ENCODE results near the gene EMSY. TPM values are rescaled to one million over a fixed set of nuclear protein-coding genes. Genes with fewer than 3 reads are reported as not detected.

EMSY gene
- total RNA-seq, 4 donors from 2014 or later = 29.0 to 39.8 (median 37.5) TPM

GRCh38 chr11:76589477-76589876, 144.7 kb downstream of the EMSY start:
- TF ChIP-seq POLR2AphosphoS5 (IDR thresholded peaks at IDR 0.05) = no peak
- TF ChIP-seq CTCF (IDR thresholded peaks at IDR 0.05) = no peak
- no peak for TF ChIP-seq EP300 (IDR thresholded peaks at IDR 0.05)
- Histone ChIP-seq H3K4me1 (peaks cover 0 to 10% (median 0%) of the 10 kb centered on the region in 3 donors), H3K27me3 (no peaks in the 10 kb centered on the region), H3K27ac (peak overlapping the region in 2 of 4 donors; percentile 65 to 70), H3K36me3 (no peaks in the 10 kb centered on the region), H3K4me3 (no peak overlapping the region), H3K9me3 (no peaks in the 10 kb centered on the region)
- no peak for ATAC-seq
- WGBS, 2 donors (ENCODE audit: low coverage in 1 of 2) = 80 to 94% methylated on average over 1 to 3 of the region's 10 CpGs

- 73 to 80% methylated on average over 2 to 3 of the region's 9 CpGs for WGBS, 2 donors (ENCODE audit: low coverage in 1 of 2)
- no peaks in the 10 kb centered on the region for H3K27me3 ChIP-seq
- TF ChIP-seq POLR2AphosphoS5 (IDR thresholded peaks at IDR 0.05) (no peak), CTCF (IDR thresholded peaks at IDR 0.05) (no peak), EP300 (IDR thresholded peaks at IDR 0.05) (no peak), POLR2A (IDR thresholded peaks at IDR 0.05) (no peak)
- no peak for ATAC-seq
- H3K9me3 ChIP-seq = no peaks in the 10 kb centered on the region
- H3K36me3 ChIP-seq = no peaks in the 10 kb centered on the region
- H3K27ac ChIP-seq = no peak overlapping the region
- no peak overlapping the region for H3K4me3 ChIP-seq
- peaks cover 0 to 10% (median 0%) of the 10 kb centered on the region in 3 donors for H3K4me1 ChIP-seq
These were observed 145.4 kb downstream of the EMSY start for GRCh38 chr11:76589964-76590950.

GRCh38 chr11:76591416-76591815, 146.6 kb downstream of the EMSY start:
- Histone ChIP-seq H3K4me3 (no peak overlapping the region), H3K9me3 (no peaks in the 10 kb centered on the region), H3K27ac (no peak overlapping the region), H3K27me3 (no peaks in the 10 kb centered on the region), H3K4me1 (peaks cover 0 to 10% (median 0%) of the 10 kb centered on the region in 3 donors), H3K36me3 (no peaks in the 10 kb centered on the region)
- no peak for ATAC-seq
- WGBS, 2 donors (ENCODE audit: low coverage in 1 of 2) = 80 to 100% methylated on average over 1 to 2 of the region's 8 CpGs
- no peak for TF ChIP-seq POLR2A (IDR thresholded peaks at IDR 0.05)
- no peak for TF ChIP-seq POLR2AphosphoS5 (IDR thresholded peaks at IDR 0.05)
- no peak for TF ChIP-seq EP300 (IDR thresholded peaks at IDR 0.05)
- TF ChIP-seq CTCF (IDR thresholded peaks at IDR 0.05) = no peak

- Histone ChIP-seq H3K36me3 (no peaks in the 10 kb centered on the region), H3K27ac (no peak overlapping the region), H3K27me3 (no peaks in the 10 kb centered on the region), H3K4me1 (peaks cover 0 to 10% (median 0%) of the 10 kb centered on the region in 3 donors), H3K4me3 (no peak overlapping the region), H3K9me3 (no peaks in the 10 kb centered on the region)
- TF ChIP-seq EP300 (IDR thresholded peaks at IDR 0.05) (no peak), POLR2AphosphoS5 (IDR thresholded peaks at IDR 0.05) (no peak), CTCF (IDR thresholded peaks at IDR 0.05) (no peak), POLR2A (IDR thresholded peaks at IDR 0.05) (no peak)
- 90 to 92% methylated on average over 5 to 11 of the region's 17 CpGs for WGBS, 2 donors (ENCODE audit: low coverage in 1 of 2)
- ATAC-seq = no peak
These were observed 147.5 kb downstream of the EMSY start for GRCh38 chr11:76592025-76592914.
